Aortic smooth muscle cell (primary cell): ENCODE data around the gene DEFB123. TPM values are rescaled to one million over a fixed set of nuclear protein-coding genes. Genes with fewer than 3 reads are reported as not detected.

Experiments used
- total RNA-seq: library from RNA; depleted of rRNA; stranded (reverse); fragments of >200 nt; gene quantifications from 2 replicates; pipeline ENCODE4 v1.2.3, GENCODE V29; 2014

The DEFB123 gene, protein sequence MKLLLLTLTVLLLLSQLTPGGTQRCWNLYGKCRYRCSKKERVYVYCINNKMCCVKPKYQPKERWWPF
- not detected in 2 replicates for total RNA-seq

DNA sequence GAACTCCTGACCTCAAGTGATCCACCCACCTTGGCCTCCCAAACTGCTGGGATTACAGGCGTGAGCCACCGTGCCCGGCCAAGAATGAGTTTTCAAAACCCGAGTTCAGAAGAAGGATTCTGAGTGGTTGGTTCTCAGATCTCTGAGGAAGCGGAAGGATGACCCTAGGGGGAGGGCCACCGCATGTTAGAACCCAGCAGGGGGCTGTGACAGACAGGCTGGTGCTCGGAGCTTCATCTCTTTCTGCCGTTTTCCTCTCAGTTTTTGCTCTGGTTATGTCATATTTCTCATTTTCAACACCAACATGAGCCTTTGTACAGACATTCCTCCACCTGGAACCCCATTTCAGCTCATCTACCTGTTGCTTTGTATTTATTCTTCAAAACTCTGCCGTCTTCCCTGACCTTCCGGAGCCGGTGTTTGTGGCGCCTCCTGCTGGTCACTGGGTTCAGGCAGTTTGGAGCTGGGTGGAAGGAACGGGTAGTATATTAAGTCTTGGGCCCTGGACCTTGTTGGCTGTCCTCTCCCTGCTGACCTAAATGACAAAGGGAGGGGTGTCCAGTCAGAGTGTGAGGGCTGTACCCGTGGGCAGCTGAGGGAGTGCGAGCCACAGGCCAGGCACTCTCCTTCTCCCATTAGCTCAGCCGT, at the start of gene DEFB123:
TSS of gene DEFB123 (plus strand) at position 621 of the 648 bp plus-strand sequence. CDS start 67 bp downstream, outside the sequence.

DNA sequence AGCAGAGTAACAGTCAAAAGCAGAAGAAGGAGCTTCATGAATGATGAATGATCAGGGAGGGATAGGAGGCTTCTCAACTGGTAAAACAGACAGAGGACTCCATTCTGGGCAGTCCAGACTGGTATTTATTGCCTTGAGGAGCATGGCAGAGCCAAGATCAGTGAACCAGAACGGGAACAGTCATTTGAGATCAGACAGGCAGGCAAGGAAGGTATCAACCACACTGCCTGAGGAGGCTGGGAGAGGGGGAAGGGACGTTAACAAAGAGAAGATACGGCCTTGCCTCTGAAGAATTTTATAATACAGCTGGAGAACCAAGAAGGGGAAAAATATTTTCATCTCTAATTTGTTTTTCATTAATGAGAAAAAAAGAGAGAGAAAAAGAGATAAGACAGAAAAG, 34.3 kb upstream of the DEFB123 start, which contains the start of gene DEFB121:
TSS of gene DEFB121 (minus strand) at position 101 of the 400 bp plus-strand sequence. CDS start at position 38, 63 bp downstream.

DNA sequence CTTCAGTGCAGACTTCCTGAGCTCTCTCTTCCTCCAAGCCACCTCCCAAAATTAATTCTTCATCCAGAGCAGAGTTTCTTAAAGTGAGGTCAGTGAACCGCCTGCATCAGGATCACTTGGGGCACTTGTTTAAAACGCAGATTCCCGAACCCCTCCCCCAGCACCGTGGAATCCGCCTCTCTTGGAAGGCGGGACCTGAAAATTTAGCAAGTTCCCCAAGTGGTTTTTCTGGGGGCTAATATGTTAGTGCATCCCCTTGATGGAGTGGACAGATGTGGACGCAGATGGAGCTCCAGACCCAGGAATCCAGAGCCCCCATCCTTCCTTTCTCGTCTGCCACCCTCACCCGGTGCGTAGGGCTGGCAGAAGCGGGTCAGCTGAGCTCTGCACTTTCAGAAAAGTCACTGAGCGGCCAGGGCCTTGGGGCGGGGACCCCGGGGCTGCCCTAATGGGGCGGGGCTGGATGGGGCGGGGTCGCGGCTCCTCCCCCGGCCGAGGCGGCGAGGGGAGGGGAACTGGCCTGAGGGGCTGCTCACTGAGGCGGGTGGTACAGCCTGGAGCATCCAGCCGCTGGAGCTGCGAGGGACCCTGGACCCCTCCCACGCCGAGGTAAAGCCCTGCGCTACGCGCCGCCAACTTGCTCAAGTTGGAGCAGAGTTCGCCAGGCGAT, 34.5 kb downstream of the DEFB123 start, which contains the start of the genes DEFB124 and REM1:
TSS of gene DEFB124 (minus strand) at position 370 of the 670 bp plus-strand sequence. CDS start 2,114 bp downstream, outside the sequence.
TSS of gene REM1 (plus strand) at position 531 of the 670 bp plus-strand sequence. CDS start 1,158 bp downstream, outside the sequence.

Other genes starting within 250 kb of the DEFB123 start
- gene DEFB115, start 183.0 kb upstream of the DEFB123 start, total RNA-seq: not detected in 2 replicates
- not detected in 2 replicates for gene DEFB116, start 132.0 kb upstream of the DEFB123 start, total RNA-seq
- gene DEFB118, start 72.0 kb upstream of the DEFB123 start, total RNA-seq: not detected in 2 replicates
- gene DEFB119, start 50.0 kb upstream of the DEFB123 start, total RNA-seq: not detected in 2 replicates
- not detected in 2 replicates for gene DEFB121, start 34.4 kb upstream of the DEFB123 start, total RNA-seq
- not detected in 2 replicates for gene DEFB124, start 34.5 kb downstream of the DEFB123 start, total RNA-seq
- 1.7 and 1.8 TPM in 2 replicates for gene REM1, start 34.7 kb downstream of the DEFB123 start, total RNA-seq
- gene HM13, start 73.8 kb downstream of the DEFB123 start, total RNA-seq: 71.5 and 72.6 TPM in 2 replicates
- gene ID1, start 164.7 kb downstream of the DEFB123 start, total RNA-seq: 189 and 395 TPM in 2 replicates
- not detected in 2 replicates for gene COX4I2, start 197.3 kb downstream of the DEFB123 start, total RNA-seq